Ishikawa (cell line): ENCODE results near the gene MYDGF.

Experiments
- CEBPB ChIP-seq: IDR thresholded peaks from 2 replicates; pipeline ENCODE4 v1.6.1; 2012
- CREB1 ChIP-seq: IDR thresholded peaks from 2 replicates; pipeline ENCODE4 v1.6.1; 2012; ENCODE audit warnings: low read depth
- EGR1 ChIP-seq: IDR thresholded peaks from 2 replicates; pipeline ENCODE4 v1.6.1; 2012
- EP300 ChIP-seq: IDR thresholded peaks from 2 replicates; pipeline ENCODE4 v1.6.1; 2012; ENCODE audit warnings: borderline replicate concordance
- FOXM1 ChIP-seq: IDR thresholded peaks from 2 replicates; pipeline ENCODE4 v1.6.1; 2012; ENCODE audit warnings: low read depth, borderline replicate concordance
- NFIC ChIP-seq: IDR thresholded peaks from 2 replicates; pipeline ENCODE4 v1.6.1; 2012
- RAD21 ChIP-seq: IDR thresholded peaks from 2 replicates; pipeline ENCODE4 v1.6.1; 2012; ENCODE audit warnings: low read depth
- TAF1 ChIP-seq: IDR thresholded peaks from 2 replicates; pipeline ENCODE4 v1.6.1; 2012; ENCODE audit warnings: low read depth, mild to moderate bottlenecking
- TCF12 ChIP-seq: IDR thresholded peaks from 2 replicates; pipeline ENCODE4 v1.6.1; 2012; ENCODE audit warnings: low read depth
- TEAD4 ChIP-seq: IDR thresholded peaks from 2 replicates; pipeline ENCODE4 v1.6.1; 2012
- YY1 ChIP-seq: IDR thresholded peaks from 2 replicates; pipeline ENCODE4 v1.6.1; 2012; ENCODE audit warnings: low read depth
- ZBTB7A ChIP-seq: IDR thresholded peaks from 2 replicates; pipeline ENCODE4 v1.6.1; 2012; ENCODE audit warnings: low read depth
- TF ChIP-seq, protein P1 (sequence below): IDR thresholded peaks from 2 replicates; pipeline ENCODE4 v1.6.1; 2012
- TF ChIP-seq, protein P2 (sequence below): IDR thresholded peaks from 2 replicates; pipeline ENCODE4 v1.6.1; 2012
- TF ChIP-seq, protein P3 (sequence below): IDR thresholded peaks from 2 replicates; pipeline ENCODE4 v1.6.1; 2012; ENCODE audit warnings: low read depth, mild to moderate bottlenecking

MYDGF gene

DNA sequence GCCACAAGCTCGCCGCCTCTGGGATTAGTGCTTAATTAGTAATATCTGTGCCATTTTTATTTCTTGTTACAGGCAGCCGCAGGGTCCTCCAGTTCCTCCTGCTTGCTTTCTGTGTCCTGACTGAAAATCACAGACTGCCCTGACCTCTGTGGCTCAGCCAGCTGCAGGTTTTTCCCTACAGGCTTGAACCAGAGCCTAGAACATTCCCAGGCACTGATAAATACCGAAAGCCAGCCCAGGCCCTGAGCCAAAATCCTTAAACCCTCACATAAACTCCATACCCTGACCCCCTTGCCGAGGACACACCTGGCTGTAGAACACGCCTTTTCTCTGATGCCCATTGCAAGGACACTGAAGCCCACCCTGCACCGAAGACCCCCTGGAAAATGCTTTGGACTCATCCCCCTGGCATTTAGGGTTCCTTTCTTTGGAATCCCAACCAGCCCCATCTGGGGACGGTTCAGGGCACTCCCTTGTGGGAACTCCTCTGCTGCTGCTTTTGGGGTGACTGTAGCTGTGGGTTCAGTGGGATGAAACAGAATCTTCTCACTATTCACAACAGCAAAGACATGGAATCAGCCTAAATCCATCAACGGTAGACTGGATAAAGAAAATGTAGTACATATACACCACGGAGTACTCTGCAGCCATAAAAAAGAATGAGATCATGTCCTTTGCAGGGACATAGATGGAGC is 38.0 kb upstream of the MYDGF start:
- TF ChIP-seq CREB1 = no peak
- TF ChIP-seq, protein P1, sequence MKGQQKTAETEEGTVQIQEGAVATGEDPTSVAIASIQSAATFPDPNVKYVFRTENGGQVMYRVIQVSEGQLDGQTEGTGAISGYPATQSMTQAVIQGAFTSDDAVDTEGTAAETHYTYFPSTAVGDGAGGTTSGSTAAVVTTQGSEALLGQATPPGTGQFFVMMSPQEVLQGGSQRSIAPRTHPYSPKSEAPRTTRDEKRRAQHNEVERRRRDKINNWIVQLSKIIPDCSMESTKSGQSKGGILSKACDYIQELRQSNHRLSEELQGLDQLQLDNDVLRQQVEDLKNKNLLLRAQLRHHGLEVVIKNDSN = no peak
- TF ChIP-seq ZBTB7A = no peak
- no peak for TF ChIP-seq FOXM1
- TF ChIP-seq NFIC = no peak
- no peak for TF ChIP-seq CEBPB
- no peak for TF ChIP-seq RAD21
- no peak for TF ChIP-seq TEAD4
- TF ChIP-seq YY1 = no peak
- no peak for TF ChIP-seq TAF1
- TF ChIP-seq, protein P2, sequence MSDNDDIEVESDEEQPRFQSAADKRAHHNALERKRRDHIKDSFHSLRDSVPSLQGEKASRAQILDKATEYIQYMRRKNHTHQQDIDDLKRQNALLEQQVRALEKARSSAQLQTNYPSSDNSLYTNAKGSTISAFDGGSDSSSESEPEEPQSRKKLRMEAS = no peak
- no peak for TF ChIP-seq TCF12
- TF ChIP-seq, protein P3, sequence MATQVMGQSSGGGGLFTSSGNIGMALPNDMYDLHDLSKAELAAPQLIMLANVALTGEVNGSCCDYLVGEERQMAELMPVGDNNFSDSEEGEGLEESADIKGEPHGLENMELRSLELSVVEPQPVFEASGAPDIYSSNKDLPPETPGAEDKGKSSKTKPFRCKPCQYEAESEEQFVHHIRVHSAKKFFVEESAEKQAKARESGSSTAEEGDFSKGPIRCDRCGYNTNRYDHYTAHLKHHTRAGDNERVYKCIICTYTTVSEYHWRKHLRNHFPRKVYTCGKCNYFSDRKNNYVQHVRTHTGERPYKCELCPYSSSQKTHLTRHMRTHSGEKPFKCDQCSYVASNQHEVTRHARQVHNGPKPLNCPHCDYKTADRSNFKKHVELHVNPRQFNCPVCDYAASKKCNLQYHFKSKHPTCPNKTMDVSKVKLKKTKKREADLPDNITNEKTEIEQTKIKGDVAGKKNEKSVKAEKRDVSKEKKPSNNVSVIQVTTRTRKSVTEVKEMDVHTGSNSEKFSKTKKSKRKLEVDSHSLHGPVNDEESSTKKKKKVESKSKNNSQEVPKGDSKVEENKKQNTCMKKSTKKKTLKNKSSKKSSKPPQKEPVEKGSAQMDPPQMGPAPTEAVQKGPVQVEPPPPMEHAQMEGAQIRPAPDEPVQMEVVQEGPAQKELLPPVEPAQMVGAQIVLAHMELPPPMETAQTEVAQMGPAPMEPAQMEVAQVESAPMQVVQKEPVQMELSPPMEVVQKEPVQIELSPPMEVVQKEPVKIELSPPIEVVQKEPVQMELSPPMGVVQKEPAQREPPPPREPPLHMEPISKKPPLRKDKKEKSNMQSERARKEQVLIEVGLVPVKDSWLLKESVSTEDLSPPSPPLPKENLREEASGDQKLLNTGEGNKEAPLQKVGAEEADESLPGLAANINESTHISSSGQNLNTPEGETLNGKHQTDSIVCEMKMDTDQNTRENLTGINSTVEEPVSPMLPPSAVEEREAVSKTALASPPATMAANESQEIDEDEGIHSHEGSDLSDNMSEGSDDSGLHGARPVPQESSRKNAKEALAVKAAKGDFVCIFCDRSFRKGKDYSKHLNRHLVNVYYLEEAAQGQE = no peak
- TF ChIP-seq EGR1 = no peak
- no peak for TF ChIP-seq EP300

DNA sequence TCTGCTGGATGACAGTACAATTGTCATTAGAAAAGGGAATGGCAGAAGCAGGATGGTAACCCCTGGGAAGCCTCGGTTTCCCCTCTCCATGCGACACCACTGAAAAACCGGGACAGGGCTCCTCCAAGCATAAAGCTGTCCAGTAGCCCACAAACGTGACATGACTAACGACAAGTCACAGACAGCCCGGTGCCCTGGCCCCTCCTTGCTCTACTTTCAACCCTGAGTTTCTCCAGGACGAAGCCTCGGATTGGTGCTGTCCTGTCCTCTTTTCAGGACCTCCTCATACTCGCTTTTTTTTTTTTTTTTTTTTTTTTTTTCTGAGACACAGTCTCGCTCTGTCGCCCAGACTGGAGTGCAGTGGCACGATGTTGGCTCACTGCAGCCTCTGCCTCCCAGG is 37.2 kb upstream of the MYDGF start:
- TF ChIP-seq RAD21 (no peak), EGR1 (no peak), EP300 (no peak), CEBPB (no peak), TEAD4 (no peak), TCF12 (no peak), NFIC (no peak), FOXM1 (no peak)

DNA sequence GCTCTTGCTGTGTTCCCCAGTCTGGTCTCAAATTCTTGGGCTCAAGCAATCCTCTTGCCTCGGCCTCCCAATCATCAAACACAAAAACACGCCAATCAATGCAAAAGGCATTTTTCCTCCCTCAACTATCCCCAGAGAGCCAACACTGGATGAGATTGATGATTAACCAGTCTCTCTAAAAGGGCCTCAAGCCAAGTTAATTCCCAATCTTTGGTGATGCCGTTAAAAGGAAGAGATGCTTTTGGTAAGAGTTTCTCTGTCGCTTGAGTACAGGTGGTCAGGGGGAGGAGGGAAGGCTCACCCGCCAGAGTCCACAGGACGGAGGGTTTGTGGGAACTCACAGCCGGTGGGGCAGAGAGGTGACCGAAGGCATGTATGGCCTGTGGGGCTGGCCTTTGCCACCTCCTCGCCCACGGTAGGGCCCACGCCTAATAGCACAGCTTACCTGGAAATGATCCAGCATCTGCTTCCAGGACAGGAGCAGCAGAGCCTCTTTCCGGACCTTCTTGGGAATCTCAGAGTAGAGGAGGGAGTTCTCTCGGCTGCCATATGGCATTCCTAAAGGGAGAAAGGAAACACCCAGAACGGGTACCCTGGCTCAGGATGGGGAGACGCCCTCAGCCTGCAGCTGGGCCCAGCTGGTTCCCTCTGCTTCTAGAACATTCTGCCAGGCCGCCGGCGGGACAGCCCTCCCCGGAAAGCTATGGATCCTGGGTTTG is 35.4 kb upstream of the MYDGF start:
- TF ChIP-seq TEAD4 (no peak), EGR1 (no peak), CREB1 (no peak), RAD21 (no peak), EP300 (no peak), ZBTB7A (no peak), TCF12 (no peak), TAF1 (no peak), NFIC (no peak), CEBPB (no peak), FOXM1 (no peak)
- TF ChIP-seq, protein P1 = no peak
- TF ChIP-seq, protein P3 = no peak
- TF ChIP-seq, protein P2 = no peak

DNA sequence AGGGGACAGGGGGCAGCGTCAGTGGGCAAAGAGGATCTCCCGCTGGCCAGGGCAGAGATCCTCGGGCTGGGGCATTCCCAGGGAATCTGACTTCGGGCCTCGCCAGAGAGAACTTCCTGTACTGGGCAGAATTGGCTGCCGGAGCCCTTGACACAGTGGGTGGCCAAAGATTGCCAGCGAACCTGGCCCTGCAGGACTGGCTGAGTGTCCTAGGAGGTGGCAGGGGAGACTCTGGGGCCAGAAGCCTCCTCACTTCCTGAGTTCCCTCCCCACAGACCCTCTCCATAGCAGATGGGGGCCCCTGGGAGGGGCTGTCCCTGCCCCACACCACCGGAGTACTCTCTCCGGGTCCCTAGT is 34.2 kb upstream of the MYDGF start:
- TF ChIP-seq, protein P1 = no peak
- no peak for TF ChIP-seq EGR1
- TF ChIP-seq ZBTB7A = no peak
- TF ChIP-seq, protein P3 = no peak
